A673 (cell line): ENCODE results near the gene ZNF358.

Experiments
- CTCF ChIP-seq: fragments of 300-800, 200-600 bp; sonication (generic); conservative IDR thresholded peaks from 2 replicates; pipeline ENCODE4 v1.5.1; 2017; ENCODE audit warnings: low read depth, mild to moderate bottlenecking, antibody characterized with exemption, low read length, moderate library complexity, mixed read lengths
- EZH2 ChIP-seq: fragments of 200-600 bp; sonication (generic); IDR thresholded peaks from 2 replicates; pipeline ENCODE4 v1.6.1; 2017; ENCODE audit warnings: borderline replicate concordance, low read depth, mild to moderate bottlenecking, mixed read lengths, antibody characterized with exemption, low read length; ENCODE audit not compliant: poor library complexity, severe bottlenecking

GRCh38 chr19:7540761-7541474 lies 25.0 kb downstream of the ZNF358 start:
- TF ChIP-seq CTCF (no peak), EZH2 (no peak)
